Activated CD8-positive, alpha-beta memory T cell treated with anti-CD3 and anti-CD28 coated beads, Interleukin-2, amount 50 U/mL, for 4 hours (primary cell): ENCODE measurements around the gene MLN.

Experiments used
- DNase-seq: peaks from one replicate; pipeline ENCODE4 v3.0.0-alpha.2; 2020

Gene MLN

GRCh38 chr6:33813990-33814985 lies 10.5 kb upstream of the MLN start:
- no peak for DNase-seq

DNA sequence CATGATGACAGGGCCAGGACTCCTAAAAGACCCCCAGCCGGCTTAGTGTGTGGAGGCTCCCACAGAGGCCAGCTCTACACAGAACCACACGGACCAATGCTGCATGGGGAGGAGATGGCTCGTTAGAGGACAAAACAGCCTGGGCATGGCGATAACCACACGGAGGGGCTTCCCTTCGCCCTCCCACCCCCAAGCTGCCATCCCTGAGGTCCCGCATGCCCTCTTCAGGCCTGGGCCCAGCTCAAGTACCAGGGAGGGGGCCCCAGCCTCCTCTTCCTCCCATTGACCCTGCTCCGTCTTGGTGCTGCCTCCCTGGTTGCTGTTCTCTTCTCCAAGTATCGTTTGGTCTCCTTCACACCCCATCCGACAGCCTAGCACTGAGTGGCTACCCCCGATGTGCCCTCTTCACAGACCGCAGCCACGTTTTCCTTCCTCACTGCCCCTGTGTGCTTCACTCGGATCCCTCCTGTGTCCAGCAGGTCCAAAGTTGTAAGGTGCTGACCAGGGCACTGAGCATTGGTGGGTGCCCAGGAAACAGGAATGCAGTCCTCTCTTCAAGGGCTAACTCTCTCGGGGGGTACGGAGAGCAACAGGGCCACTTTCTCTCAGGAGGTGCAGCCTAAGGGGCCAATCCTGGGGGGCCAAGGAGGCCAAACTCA lies 9.6 kb upstream of the MLN start:
- no peak for DNase-seq

GRCh38 chr6:33812669-33813068 lies 8.9 kb upstream of the MLN start:
- peak; percentile 29 for DNase-seq

- DNase-seq, result no peak
Observed at GRCh38 chr6:33809594-33809993, 5.8 kb upstream of the MLN start.

- no peak for DNase-seq
Observed at GRCh38 chr6:33808641-33809180, 4.9 kb upstream of the MLN start.

- DNase-seq, result no peak
Observed at GRCh38 chr6:33807606-33808005, 3.8 kb upstream of the MLN start.

GRCh38 chr6:33806841-33807240 lies 3.0 kb upstream of the MLN start:
- no peak for DNase-seq

GRCh38 chr6:33802186-33802958 lies 1.4 kb downstream of the MLN start:
- no peak for DNase-seq

GRCh38 chr6:33801611-33802010 lies 2.2 kb downstream of the MLN start:
- DNase-seq, result no peak

- no peak for DNase-seq
Observed at GRCh38 chr6:33800248-33800969, 3.4 kb downstream of the MLN start.

DNA sequence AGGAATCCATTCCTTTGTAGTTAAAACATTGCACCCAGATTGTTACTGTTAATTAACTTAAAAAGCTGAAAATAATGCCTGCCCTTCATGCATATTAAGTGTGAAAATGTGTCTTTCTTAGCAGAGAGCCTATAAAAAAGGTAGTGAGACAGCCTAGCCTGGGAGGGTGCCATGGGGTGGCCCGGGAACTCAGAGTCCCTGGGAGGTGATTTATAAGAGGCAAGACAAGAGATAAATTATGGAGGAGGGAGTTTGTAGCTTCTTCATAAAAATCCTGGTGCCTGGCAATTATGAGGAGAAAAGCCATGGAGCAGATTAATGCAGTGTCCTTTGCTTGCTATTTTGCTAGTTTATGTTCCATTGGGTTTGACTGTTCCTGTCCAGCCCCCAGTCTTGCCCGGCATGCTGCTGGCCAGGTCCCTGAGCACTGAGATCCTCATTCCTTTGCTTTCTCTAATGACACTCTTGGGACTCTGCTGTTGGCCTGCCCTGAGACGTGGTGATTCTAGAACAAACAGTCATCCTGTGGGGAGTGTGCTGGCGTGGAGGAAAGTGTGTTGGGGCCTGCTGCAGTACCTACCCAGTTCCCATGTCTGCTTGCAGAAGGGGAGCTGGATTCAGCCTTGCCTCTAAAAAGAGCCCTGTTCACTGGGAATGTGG lies 4.2 kb downstream of the MLN start:
- no peak for DNase-seq

- DNase-seq, result no peak
Observed at GRCh38 chr6:33798343-33798848, 5.4 kb downstream of the MLN start.

GRCh38 chr6:33797626-33798342 lies 6.0 kb downstream of the MLN start:
- no peak for DNase-seq

- DNase-seq, result no peak
Observed at GRCh38 chr6:33794910-33795623, 8.7 kb downstream of the MLN start.

DNA sequence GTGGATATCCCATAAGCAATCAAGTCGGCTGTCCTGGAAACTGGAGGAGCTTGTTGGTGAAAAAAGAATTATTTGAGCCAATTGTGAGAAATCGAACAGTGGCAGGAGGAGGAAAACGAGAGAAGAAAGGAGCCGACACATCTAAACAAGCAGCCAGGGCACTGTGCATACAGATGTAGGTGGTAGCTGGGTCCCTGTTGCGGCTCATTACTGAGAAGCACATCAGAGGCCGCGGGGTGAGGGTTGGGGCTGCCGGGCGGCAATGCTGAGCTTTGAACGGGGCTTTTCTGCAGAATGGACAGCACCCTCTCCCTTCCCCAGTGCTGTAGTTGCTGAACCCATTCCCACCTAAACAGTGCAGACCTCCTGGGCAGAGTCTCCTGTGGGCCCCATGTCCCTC lies 10.8 kb downstream of the MLN start:
- no peak for DNase-seq

DNA sequence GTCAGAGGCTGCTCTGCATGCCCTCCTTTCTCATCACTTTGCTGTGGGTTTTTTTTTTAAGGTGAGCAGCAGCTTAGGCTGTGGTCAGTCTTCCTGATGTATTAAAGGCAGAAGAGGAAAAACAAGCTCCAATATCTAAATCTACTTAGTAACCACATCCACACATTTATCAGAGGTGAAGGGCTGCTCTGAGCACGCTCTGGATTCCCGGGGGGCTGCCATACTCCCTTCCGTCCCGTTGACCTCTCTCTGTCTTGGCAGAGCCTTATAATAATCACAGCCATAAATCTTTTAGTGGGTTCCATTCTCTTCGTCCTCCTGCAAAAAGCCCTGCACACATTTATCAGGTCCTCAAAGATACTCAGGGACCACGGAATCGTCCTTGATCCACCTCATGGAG lies 12.2 kb downstream of the MLN start:
- no peak for DNase-seq

DNA sequence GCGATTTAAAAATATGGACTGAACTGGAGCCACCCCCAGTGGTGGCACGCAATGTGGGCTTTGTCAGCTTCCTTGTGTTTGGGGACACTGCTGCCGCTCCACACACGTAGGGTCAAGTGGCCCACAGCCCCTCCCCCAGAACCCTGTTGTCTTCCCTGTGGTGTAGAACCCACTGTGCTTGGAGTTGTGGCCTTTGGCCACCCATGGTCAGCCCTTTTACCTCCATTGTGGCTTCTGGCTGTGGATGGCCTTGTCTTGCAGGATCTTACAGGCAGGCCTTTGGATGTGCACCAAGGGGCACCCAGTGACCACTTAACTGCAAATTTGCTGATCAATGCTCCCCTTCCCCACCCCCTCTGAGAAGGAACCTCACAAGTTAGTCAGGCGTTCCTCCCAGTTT lies 12.9 kb downstream of the MLN start:
- no peak for DNase-seq

DNA sequence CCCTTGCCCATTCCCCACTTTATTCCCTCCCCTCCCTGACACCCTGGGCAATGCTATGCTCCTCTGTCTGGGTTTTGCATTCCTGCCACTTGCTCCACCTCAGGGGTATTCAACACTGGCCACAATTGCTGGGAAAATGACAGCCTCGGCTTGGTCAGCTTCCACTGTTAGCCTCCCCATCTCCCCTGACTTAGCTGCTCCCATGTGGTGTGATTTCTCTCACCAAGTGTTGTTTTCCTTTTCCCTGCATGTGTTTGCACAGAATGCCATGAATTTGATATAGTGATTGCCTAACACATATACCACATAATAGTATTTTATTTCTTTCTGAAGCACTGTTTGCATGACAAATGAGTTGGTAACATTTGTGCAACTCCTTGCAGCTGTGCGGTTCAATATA lies 13.4 kb downstream of the MLN start:
- DNase-seq, result no peak

GRCh38 chr6:33789550-33789895 lies 14.3 kb downstream of the MLN start:
- DNase-seq, result no peak
